IMR-90 (cell line): Measurements from ENCODE around the gene GNG12. TPM values are rescaled to one million over a fixed set of nuclear protein-coding genes. Genes with fewer than 3 reads are reported as not detected.
A peak's percentile ranks its signal among the peaks of the same experiment; 100 is the strongest.

Experiments used
- ATAC-seq: fragments of 200-7000 bp; cut with Tn5 transposase; 2 replicates; pipeline ENCODE4 v1.9.1; 2020; ENCODE audit warnings: low read depth, mild to moderate bottlenecking, moderate library complexity
- BruUV-seq: library from RNA; stranded (reverse); fragments of 400-500 nt; replicated peaks from 2 replicates; lab custom pipeline; 2021; lab: Mats Ljungman, UMichigan
- CTCF ChIA-PET: fragments of 300-600 bp; formaldehyde crosslinking; extraction: SDS; loops from one replicate; lab custom pipeline; 2021; ENCODE audit warnings: antibody characterized with exemption; lab: Yijun Ruan, JAX
- POLR2A ChIA-PET: fragments of 300-600 bp; sonication (Branson Sonifier 250); formaldehyde crosslinking; loops from one replicate; lab custom pipeline; 2022; ENCODE audit warnings: antibody characterized with exemption; ENCODE audit not compliant: unreplicated experiment; lab: Charles Lee
- DNase-seq: peaks from one replicate; pipeline ENCODE4 v3.0.0; 2013
- H2AFZ ChIP-seq: replicated peaks from 2 replicates; pipeline ENCODE3; 2013; ENCODE audit warnings: low read length, mild to moderate bottlenecking; ENCODE audit not compliant: poor library complexity
- H2AK5ac ChIP-seq: 2 replicates; pipeline ENCODE4 v1.6.1; 2013; ENCODE audit warnings: low read depth, low read length, inconsistent platforms
- H2AK9ac ChIP-seq: replicated peaks from 2 replicates; pipeline ENCODE3; 2013; ENCODE audit warnings: mild to moderate bottlenecking, low read depth, low read length, moderate library complexity; ENCODE audit not compliant: poor library complexity
- H2BK120ac ChIP-seq: 2 replicates; pipeline ENCODE4 v1.6.1; 2013; ENCODE audit warnings: low read depth, low read length, inconsistent platforms
- H2BK15ac ChIP-seq: 3 replicates; pipeline ENCODE4 v1.6.1; 2013; ENCODE audit warnings: low read depth, low read length, inconsistent platforms
- H2BK20ac ChIP-seq: 2 replicates; pipeline ENCODE4 v1.6.1; 2013; ENCODE audit warnings: low read depth, mild to moderate bottlenecking, inconsistent platforms, low read length, moderate library complexity
- H2BK5ac ChIP-seq: 2 replicates; pipeline ENCODE4 v1.6.1; 2013; ENCODE audit warnings: mild to moderate bottlenecking, low read depth, low read length, inconsistent platforms; ENCODE audit not compliant: poor library complexity, severe bottlenecking
- H3K14ac ChIP-seq: replicated peaks from 2 replicates; pipeline ENCODE4 v1.6.1; 2013; ENCODE audit warnings: low read depth, low read length, inconsistent platforms
- H3K18ac ChIP-seq: 2 replicates; pipeline ENCODE4 v1.6.1; 2013; ENCODE audit warnings: low read depth, low read length, control low read depth
- H3K23ac ChIP-seq: 2 replicates; pipeline ENCODE4 v1.6.1; 2013; ENCODE audit warnings: low read depth, low read length, inconsistent platforms
- H3K27ac ChIP-seq: 2 replicates; pipeline ENCODE4 v1.5.1; 2013; ENCODE audit warnings: mild to moderate bottlenecking, control low read depth, low read length; ENCODE audit not compliant: insufficient read depth
- H3K27me3 ChIP-seq: 2 replicates; pipeline ENCODE4 v1.6.1; 2013; ENCODE audit warnings: low read length; ENCODE audit not compliant: control insufficient read depth, insufficient read depth
- H3K36me3 ChIP-seq: 2 replicates; pipeline ENCODE4 v1.6.1; 2013; ENCODE audit warnings: low read length, mixed read lengths; ENCODE audit not compliant: control insufficient read depth, insufficient read depth
- H3K4ac ChIP-seq: 2 replicates; pipeline ENCODE4 v1.6.1; 2013; ENCODE audit warnings: low read depth, low read length, inconsistent platforms
- H3K4me1 ChIP-seq: 2 replicates; pipeline ENCODE4 v1.6.1; 2013; ENCODE audit warnings: low read length, mixed read lengths; ENCODE audit not compliant: control insufficient read depth, insufficient read depth
- H3K4me2 ChIP-seq: 2 replicates; pipeline ENCODE4 v1.6.1; 2013; ENCODE audit warnings: low read depth, mild to moderate bottlenecking, control low read depth, low read length, moderate library complexity
- H3K4me3 ChIP-seq: 2 replicates; pipeline ENCODE4 v1.5.1; 2013; ENCODE audit warnings: low read depth, mild to moderate bottlenecking, control low read depth, low read length, moderate library complexity; ENCODE audit not compliant: insufficient read depth
- H3K56ac ChIP-seq: 2 replicates; pipeline ENCODE4 v1.6.1; 2013; ENCODE audit warnings: low read length, inconsistent platforms; ENCODE audit not compliant: insufficient read depth; ENCODE audit errors: extremely low read depth
- H3K79me1 ChIP-seq, 2 experiments: 2 replicates each; pipeline ENCODE4 v1.6.1; 2013; ENCODE audit warnings: low read length in 2 of 2, inconsistent platforms in 1 of 2, low read depth in 1 of 2
- H3K9ac ChIP-seq: 2 replicates; pipeline ENCODE4 v1.6.1; 2013; ENCODE audit warnings: low read depth, low read length, control low read depth
- H3K9me1 ChIP-seq: 2 replicates; pipeline ENCODE4 v1.6.1; 2013; ENCODE audit warnings: low read length, inconsistent platforms; ENCODE audit not compliant: insufficient read depth
- H3K9me3 ChIP-seq: 2 replicates; pipeline ENCODE4 v1.6.1; 2013; ENCODE audit warnings: low read length; ENCODE audit not compliant: control insufficient read depth, insufficient read depth
- H4K20me1 ChIP-seq: 2 replicates; pipeline ENCODE4 v1.6.1; 2013; ENCODE audit warnings: low read length, inconsistent platforms; ENCODE audit not compliant: insufficient read depth
- H4K5ac ChIP-seq: 2 replicates; pipeline ENCODE4 v1.6.1; 2013; ENCODE audit warnings: mild to moderate bottlenecking, low read depth, low read length, control low read depth
- H4K8ac ChIP-seq, 2 experiments: 2 replicates each; pipeline ENCODE4 v1.6.1; 2013; ENCODE audit warnings: low read depth in 2 of 2, low read length in 2 of 2, control low read depth in 1 of 2, inconsistent platforms in 1 of 2
- H4K91ac ChIP-seq: 2 replicates; pipeline ENCODE4 v1.6.1; 2013; ENCODE audit warnings: low read depth, low read length, inconsistent platforms; ENCODE audit not compliant: insufficient read depth
- RCOR1 ChIP-seq: IDR thresholded peaks from 2 replicates; pipeline ENCODE4 v1.6.1; 2012; ENCODE audit warnings: mild to moderate bottlenecking, low read length, improper control_type of control experiment; ENCODE audit not compliant: insufficient replicate concordance
- WGBS, 2 experiments: methylation state at CpG; one replicate each; pipeline versions ENCODE4 v1.1.5 to v1.1.7; 2013; ENCODE audit warnings: missing lambda C conversion rate in 2 of 2; ENCODE audit not compliant: insufficient read length in 1 of 2; ENCODE audit errors: extremely low coverage in 2 of 2; 5-methylcytosine and 5-hydroxymethylcytosine counted together
- dilution Hi-C: fragments of 300-500 bp; cut with HindIII; formaldehyde crosslinking; loops from one replicate; pipeline ENCODE4 v1.14.3; 2018; ENCODE audit warnings: low sequenced_read_pairs; ENCODE audit not compliant: unreplicated experiment
- in situ Hi-C: fragments of 300-500 bp; cut with MboI; formaldehyde crosslinking; loops from 3 replicates; pipeline ENCODE4 v1.14.3; 2019; ENCODE audit warnings: low sequenced_read_pairs, inconsistent platforms, mixed read lengths
- intact Hi-C: fragments of 100-400 bp; cut with micrococcal nuclease; formaldehyde crosslinking; loops from 2 replicates; pipeline ENCODE4 v1.10.0; 2022
- polyA plus RNA-seq, 3 experiments: library from polyadenylated mRNA; depleted of rRNA; stranded (reverse); fragments of >200 nt; gene quantifications; 2 replicates each; pipeline ENCODE4 v1.2.3, GENCODE V29; 2012; ENCODE audit warnings: low replicate concordance in 1 of 3
- total RNA-seq: library from RNA; depleted of rRNA; stranded (reverse); fragments of >200 nt; gene quantifications from 2 replicates; pipeline ENCODE4 v1.2.3, GENCODE V29; 2012

The GNG12 gene
- total and polyA plus RNA-seq, 2 of the 4 experiments (the other 2 are of a cell fraction): 92.3 to 132 TPM

- Histone ChIP-seq H2AFZ (no peak overlapping the region), H3K4me3 (no peak overlapping the region), H2AK9ac (no peak overlapping the region), H3K36me3 (peaks cover 1% of the 10 kb centered on the region; the same call in 1 of the 2 replicates), H3K79me1 (peaks cover 56 to 79% of the 10 kb centered on the region in 2 experiments), H4K8ac (no peak overlapping the region), H4K91ac (no peak overlapping the region), H2BK5ac (no peak overlapping the region), H2BK120ac (no peak overlapping the region), H3K9ac (no peak overlapping the region), H3K4ac (no peak overlapping the region), H3K14ac (no peak overlapping the region), H3K9me1 (peaks cover 38% of the 10 kb centered on the region), H2BK15ac (no peak overlapping the region), H2BK20ac (no peak overlapping the region), H3K27ac (no peak overlapping the region), H3K9me3 (no peaks in the 10 kb centered on the region), H3K56ac (no peak overlapping the region), H4K5ac (no peak overlapping the region), H3K4me1 (peaks cover 13% of the 10 kb centered on the region), H2AK5ac (peak overlapping the region; percentile 74), H4K20me1 (peaks cover 3% of the 10 kb centered on the region), H3K18ac (no peak overlapping the region), H3K23ac (peak overlapping the region; percentile 49; the same call in 1 of the 2 replicates), H3K4me2 (no peak overlapping the region), H3K27me3 (no peaks in the 10 kb centered on the region)
- no TSS peak for BruUV-seq
- intact Hi-C loops (no loop called here), in situ Hi-C loops (no loop called here), dilution Hi-C loops (no loop called here)
- TF ChIP-seq RCOR1: no peak
- ChIA-PET POLR2A (interaction anchor here (0.6 kb wide), 1 partner anchor 500 kb away, joined by 3 read pairs; no protein-coding TSS in a partner anchor), CTCF (no interaction called here)
- ATAC-seq: no peak
- no CpG with 5 or more reads among the region's 3 CpGs for WGBS, 2 experiments
- no peak for DNase-seq
Measured at GRCh38 chr1:67740543-67740942, 92.7 kb downstream of the GNG12 start.
